Transverse colon (tissue), 4 donors: ENCODE results near the gene SLC35F1. TPM values are rescaled to one million over a fixed set of nuclear protein-coding genes. Genes with fewer than 3 reads are reported as not detected.

Experiments used
- DNase-seq: peaks from one replicate; pipeline ENCODE4 v3.0.0-alpha.2; 2019
- H3K27ac ChIP-seq, 4 donors: fragments of 200-600 bp; sonication (generic); 2 replicates each; pipeline ENCODE4 v1.5.1; 2016 to 2018; ENCODE audit warnings: inconsistent platforms in 4 of 4
- H3K27me3 ChIP-seq: fragments of 200-600 bp; sonication (generic); 2 replicates; pipeline ENCODE4 v1.5.1; 2017; ENCODE audit warnings: inconsistent platforms
- H3K36me3 ChIP-seq, 4 donors: fragments of 200-600 bp; sonication (generic); 2 replicates each; pipeline ENCODE4 v1.5.1; 2017 to 2019; ENCODE audit warnings: inconsistent platforms in 4 of 4
- H3K4me1 ChIP-seq, 4 donors: fragments of 200-600 bp; sonication (generic); 2 replicates each; pipeline ENCODE4 v1.5.1; 2017 to 2020; ENCODE audit warnings: inconsistent platforms in 4 of 4
- H3K4me3 ChIP-seq, 4 donors: fragments of 200-600 bp; sonication (generic); 1 replicate in 1 of 4; 2 replicates in 3 of 4; pipeline versions ENCODE4 v1.5.1 to v1.6.1; 2017 to 2019; ENCODE audit warnings: inconsistent platforms in 4 of 4
- H3K9me3 ChIP-seq, 2 donors: fragments of 200-600 bp; sonication (generic); 2 replicates each; pipeline ENCODE4 v1.5.1; 2017 to 2019; ENCODE audit warnings: inconsistent platforms in 2 of 2
- EP300 ChIP-seq: sonication (generic); formaldehyde crosslinking; IDR thresholded peaks from one replicate; pipeline ENCODE4 v1.6.1; 2017; ENCODE audit warnings: antibody characterized with exemption, low read depth
- POLR2A ChIP-seq: fragments of 450-650 bp; IDR thresholded peaks from one replicate; pipeline ENCODE4 v1.6.1; 2016; ENCODE audit warnings: antibody characterized with exemption, mild to moderate bottlenecking, moderate library complexity
- POLR2AphosphoS5 ChIP-seq, 3 donors: sonication (generic); formaldehyde crosslinking; IDR thresholded peaks; one replicate each; pipeline ENCODE4 v1.6.1; 2016; ENCODE audit warnings: antibody characterized with exemption in 3 of 3
- WGBS, 2 donors: methylation state at CpG; one replicate each; pipeline ENCODE4 v1.1.5; 2018; ENCODE audit warnings: low coverage in 1 of 2; 5-methylcytosine and 5-hydroxymethylcytosine counted together
- in situ Hi-C, 4 donors: fragments of 200-750 bp; cut with MboI; loops; one replicate each; pipeline versions ENCODE4 v1.15.0 to v1.15.1; 2017; ENCODE audit warnings: low sequenced_read_pairs in 3 of 4, low pct_ligation_motif_present in 1 of 4, low pct_unique_long_range_greater_than_20kb in 1 of 4
- intact Hi-C: fragments of 100-400 bp; cut with DNase I; formaldehyde crosslinking; loops from one replicate; pipeline ENCODE4 v1.15.1; 2023; ENCODE audit warnings: low total_unique reads
- total RNA-seq, 4 donors: library from RNA; depleted of rRNA; stranded (reverse); fragments of >200 nt; gene quantifications; one replicate each; pipeline ENCODE4 v1.1.0, GENCODE V29; 2016
- TF ChIP-seq, protein P1 (sequence below), 5 experiments: fragments of 200-600 bp in 3 of 5; fragments of 450-650 bp in 2 of 5; sonication (generic) in 3 of 5; IDR thresholded peaks; 1 replicate in 2 of 5; 2 replicates in 3 of 5; pipeline ENCODE4 v1.5.1; 2016 to 2017; ENCODE audit warnings: antibody characterized with exemption in 5 of 5, inconsistent platforms in 3 of 5, mild to moderate bottlenecking in 2 of 5, moderate library complexity in 1 of 5

SLC35F1 gene
- total RNA-seq, 4 donors from 2014 or later: 0.37 to 1.1 (median 0.71) TPM

DNA sequence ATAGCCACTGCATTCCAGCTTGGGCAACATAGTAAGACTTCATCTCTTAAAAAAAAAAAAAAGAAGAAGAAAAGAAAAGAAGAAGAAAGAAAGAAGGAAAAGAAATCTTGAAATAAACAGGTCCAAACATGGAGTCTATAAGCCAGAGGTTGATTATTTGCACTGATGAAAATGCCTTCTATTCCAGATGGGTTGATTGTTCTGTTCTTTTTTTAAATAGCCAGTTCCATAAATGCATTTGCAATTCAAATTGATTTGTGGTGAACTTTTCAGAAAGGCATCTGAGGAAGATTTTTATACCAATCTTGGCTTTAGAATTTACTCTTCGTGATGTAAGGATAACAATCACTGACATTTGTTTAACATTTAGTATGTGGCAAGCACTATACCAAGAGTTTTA is 397.3 kb downstream of the SLC35F1 start:
- Histone ChIP-seq H3K36me3 (no peaks in the 10 kb centered on the region), H3K4me1 (peaks cover 0 to 9% (median 0%) of the 10 kb centered on the region in 4 donors), H3K9me3 (no peaks in the 10 kb centered on the region), H3K27me3 (no peaks in the 10 kb centered on the region), H3K27ac (peak overlapping the region in 3 of 4 donors; percentile 10 to 20 (median 18)), H3K4me3 (no peak overlapping the region)
- TF ChIP-seq POLR2AphosphoS5 (IDR thresholded peaks at IDR 0.05) (no peak), POLR2A (no peak), EP300 (no peak)
- TF ChIP-seq, protein P1, sequence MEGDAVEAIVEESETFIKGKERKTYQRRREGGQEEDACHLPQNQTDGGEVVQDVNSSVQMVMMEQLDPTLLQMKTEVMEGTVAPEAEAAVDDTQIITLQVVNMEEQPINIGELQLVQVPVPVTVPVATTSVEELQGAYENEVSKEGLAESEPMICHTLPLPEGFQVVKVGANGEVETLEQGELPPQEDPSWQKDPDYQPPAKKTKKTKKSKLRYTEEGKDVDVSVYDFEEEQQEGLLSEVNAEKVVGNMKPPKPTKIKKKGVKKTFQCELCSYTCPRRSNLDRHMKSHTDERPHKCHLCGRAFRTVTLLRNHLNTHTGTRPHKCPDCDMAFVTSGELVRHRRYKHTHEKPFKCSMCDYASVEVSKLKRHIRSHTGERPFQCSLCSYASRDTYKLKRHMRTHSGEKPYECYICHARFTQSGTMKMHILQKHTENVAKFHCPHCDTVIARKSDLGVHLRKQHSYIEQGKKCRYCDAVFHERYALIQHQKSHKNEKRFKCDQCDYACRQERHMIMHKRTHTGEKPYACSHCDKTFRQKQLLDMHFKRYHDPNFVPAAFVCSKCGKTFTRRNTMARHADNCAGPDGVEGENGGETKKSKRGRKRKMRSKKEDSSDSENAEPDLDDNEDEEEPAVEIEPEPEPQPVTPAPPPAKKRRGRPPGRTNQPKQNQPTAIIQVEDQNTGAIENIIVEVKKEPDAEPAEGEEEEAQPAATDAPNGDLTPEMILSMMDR (IDR thresholded peaks at IDR 0.05): no peak
- in situ Hi-C loops (no loop called here), intact Hi-C loops (no loop called here)
- WGBS, 2 donors: 44 to 62% methylated on average over 1 of the region's 1 CpG
- DNase-seq: no peak

DNA sequence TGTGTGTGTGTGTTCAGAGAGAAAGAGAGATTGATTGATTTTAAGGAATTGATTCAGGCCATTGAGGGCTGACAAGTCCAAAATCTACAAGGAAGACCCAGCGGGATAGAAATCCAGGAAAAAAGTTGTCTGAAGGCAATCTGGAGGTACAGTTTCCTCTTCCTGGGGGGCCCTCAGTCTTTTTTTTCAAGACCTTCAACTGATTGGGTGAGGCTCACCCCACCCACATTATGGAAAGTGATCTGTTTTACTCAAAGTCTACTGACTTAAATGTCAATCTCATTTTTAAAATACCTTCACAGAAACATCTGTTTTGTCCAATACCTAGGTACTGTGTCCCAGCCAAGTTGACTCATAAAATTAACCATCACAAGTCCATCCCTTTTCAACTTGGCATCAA is 398.0 kb downstream of the SLC35F1 start:
- Histone ChIP-seq H3K36me3 (no peaks in the 10 kb centered on the region), H3K9me3 (no peaks in the 10 kb centered on the region), H3K4me1 (peaks cover 0 to 9% (median 0%) of the 10 kb centered on the region in 4 donors), H3K27me3 (no peaks in the 10 kb centered on the region), H3K4me3 (no peak overlapping the region), H3K27ac (peak overlapping the region in 2 of 4 donors; percentile 40 to 59)
- intact Hi-C loops: no loop called here
- 92 to 96% methylated on average over 1 of the region's 1 CpG for WGBS, 2 donors
- in situ Hi-C loops: no loop called here
- DNase-seq: no peak
- TF ChIP-seq, protein P1 (IDR thresholded peaks at IDR 0.05): no peak
- TF ChIP-seq POLR2A: no peak

DNA sequence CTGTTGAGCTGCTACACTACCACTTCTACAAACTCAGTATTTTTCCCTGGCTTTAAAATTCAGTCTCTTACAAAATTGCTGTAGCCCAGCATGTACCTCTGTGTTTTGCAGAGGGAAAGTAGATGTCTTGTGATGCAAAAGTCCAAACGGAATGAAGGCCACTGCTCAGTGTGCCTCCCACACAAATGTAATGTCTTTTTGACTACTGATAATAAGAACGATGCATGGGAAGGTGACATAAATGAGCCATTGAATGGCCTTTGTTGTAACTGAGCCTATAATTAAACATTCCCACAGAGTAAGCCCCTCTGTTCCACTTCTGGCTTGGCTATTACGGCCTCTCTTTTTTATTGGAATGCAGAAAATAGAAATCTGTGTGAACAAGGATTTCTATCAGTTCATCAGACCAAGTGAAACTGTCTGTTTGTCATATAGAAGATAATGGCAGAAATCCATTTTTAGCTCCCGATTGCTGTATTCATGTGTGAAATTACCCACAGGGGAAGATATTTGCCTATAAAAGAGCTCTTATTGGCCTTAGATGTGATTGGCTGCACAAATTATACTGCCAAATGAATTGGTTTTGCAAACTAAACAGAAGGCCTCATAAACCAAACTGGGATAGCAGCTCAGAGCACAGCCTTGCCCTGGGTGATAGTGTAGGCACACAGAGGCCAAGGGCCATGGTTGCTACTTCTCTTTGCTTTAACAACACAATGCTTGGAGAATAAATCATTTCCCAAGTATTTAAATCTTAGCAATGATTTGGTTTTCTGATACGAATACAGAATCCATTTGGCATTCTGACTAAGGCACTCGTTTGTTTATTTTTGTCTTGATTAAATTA is 399.6 kb downstream of the SLC35F1 start:
- no peak overlapping the region for H3K4me3 ChIP-seq
- H3K9me3 ChIP-seq: no peaks in the 10 kb centered on the region
- 50 to 51% methylated on average over 6 of the region's 6 CpGs for WGBS, 2 donors
- H3K27me3 ChIP-seq: no peaks in the 10 kb centered on the region
- H3K27ac ChIP-seq: peak overlapping the region; percentile 29 to 59 (median 38)
- intact Hi-C loops (no loop called here), in situ Hi-C loops (no loop called here)
- H3K4me1 ChIP-seq: peaks cover 0 to 9% (median 0%) of the 10 kb centered on the region in 4 donors
- no peak for DNase-seq
- no peak for TF ChIP-seq POLR2A
- TF ChIP-seq EP300: no peak
- TF ChIP-seq POLR2AphosphoS5 (IDR thresholded peaks at IDR 0.05): no peak
- TF ChIP-seq, protein P1 (IDR thresholded peaks at IDR 0.05): no peak
- H3K36me3 ChIP-seq: no peaks in the 10 kb centered on the region

DNA sequence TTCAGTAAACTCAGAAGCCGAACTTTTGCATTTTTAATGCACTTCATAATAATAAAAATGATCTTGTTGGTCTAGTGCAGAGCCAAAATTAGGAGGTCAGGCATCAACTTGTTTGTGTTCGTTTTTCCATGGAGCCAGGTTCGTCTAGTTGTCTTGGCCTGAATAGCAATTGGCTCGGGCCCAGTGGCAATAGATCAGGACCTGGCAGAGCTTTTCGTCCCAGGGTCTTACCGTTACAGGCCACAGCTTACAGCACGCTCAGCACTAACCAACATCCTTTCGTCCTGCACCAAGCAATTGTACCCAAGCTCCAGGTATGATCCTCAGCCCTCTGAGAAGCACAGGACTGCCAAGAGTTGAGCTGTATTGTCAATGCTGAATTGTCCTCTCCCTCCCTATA is 400.5 kb downstream of the SLC35F1 start:
- TF ChIP-seq EP300: no peak
- no peak for TF ChIP-seq POLR2A
- TF ChIP-seq, protein P1 (IDR thresholded peaks at IDR 0.05): no peak
- TF ChIP-seq POLR2AphosphoS5 (IDR thresholded peaks at IDR 0.05): no peak
- no peak for DNase-seq
- 67 to 77% methylated on average over 6 to 8 of the region's 8 CpGs for WGBS, 2 donors

More for the DNA sequence above, 400.5 kb downstream of the SLC35F1 start:
- Histone ChIP-seq H3K27ac (peak overlapping the region in 3 of 4 donors; percentile 37 to 59 (median 40)), H3K4me3 (no peak overlapping the region), H3K27me3 (no peaks in the 10 kb centered on the region), H3K36me3 (no peaks in the 10 kb centered on the region), H3K9me3 (no peaks in the 10 kb centered on the region), H3K4me1 (peaks cover 0 to 9% (median 0%) of the 10 kb centered on the region in 4 donors)
- intact Hi-C loops (no loop called here), in situ Hi-C loops (no loop called here)
